Panc1 (cell line): ENCODE results near the gene MACROD2. TPM values are rescaled to one million over a fixed set of nuclear protein-coding genes. Genes with fewer than 3 reads are reported as not detected.

Source experiments
- ATAC-seq: fragments of 200-7000 bp; cut with Tn5 transposase; 2 replicates; pipeline ENCODE4 v1.9.1; 2020; ENCODE audit warnings: mild to moderate bottlenecking, moderate library complexity
- BruUV-seq: library from RNA; stranded (reverse); fragments of 400-500 nt; replicated peaks from 2 replicates; lab custom pipeline; 2021; lab: Mats Ljungman, UMichigan
- CTCF ChIA-PET: fragments of 300-600 bp; sonication (Branson Sonifier 250); formaldehyde crosslinking; loops from one replicate; lab custom pipeline; 2022; ENCODE audit warnings: antibody characterized with exemption; lab: Charles Lee
- POLR2A ChIA-PET: fragments of 300-600 bp; sonication (Branson Sonifier 250); formaldehyde crosslinking; loops from one replicate; lab custom pipeline; 2022; ENCODE audit warnings: antibody characterized with exemption; lab: Charles Lee
- DNase-seq: peaks from one replicate; pipeline ENCODE4 v3.0.0-alpha.2; 2010; ENCODE audit warnings: low read depth, low spot score
- H3K27ac ChIP-seq: 2 replicates; pipeline ENCODE4 v1.5.1; 2011; ENCODE audit warnings: mild to moderate bottlenecking, low read length, inconsistent platforms
- H3K27me3 ChIP-seq: fragments of 200-500 bp; sonication (Bioruptor generic); 2 replicates; pipeline ENCODE4 v1.6.0; 2014; ENCODE audit warnings: low read length, inconsistent platforms; ENCODE audit not compliant: control insufficient read depth, insufficient read depth
- H3K36me3 ChIP-seq: fragments of 200-500 bp; sonication (Bioruptor generic); 2 replicates; pipeline ENCODE4 v1.5.1; 2014; ENCODE audit warnings: inconsistent platforms, mild to moderate bottlenecking, low read length, moderate library complexity; ENCODE audit not compliant: control insufficient read depth, insufficient read depth
- H3K4me1 ChIP-seq: 2 replicates; pipeline ENCODE4 v1.5.1; 2011; ENCODE audit warnings: inconsistent platforms, mild to moderate bottlenecking, low read length, moderate library complexity; ENCODE audit not compliant: control insufficient read depth, insufficient read depth
- H3K4me3 ChIP-seq, 2 experiments: 2 replicates each; pipeline ENCODE4 v1.5.1; 2011 to 2012; ENCODE audit warnings: low read depth in 2 of 2, low read length in 2 of 2, mild to moderate bottlenecking in 2 of 2, inconsistent platforms in 1 of 2, moderate library complexity in 1 of 2
- H3K9me3 ChIP-seq: fragments of 200-500 bp; sonication (Bioruptor generic); 2 replicates; pipeline ENCODE4 v1.5.1; 2014; ENCODE audit warnings: low read depth, mild to moderate bottlenecking, inconsistent platforms, low read length, moderate library complexity; ENCODE audit not compliant: control insufficient read depth, insufficient read depth
- POLR2AphosphoS5 ChIP-seq: IDR thresholded peaks from 2 replicates; pipeline ENCODE4 v1.6.1; 2012; ENCODE audit warnings: mild to moderate bottlenecking, low read depth, low read length, moderate library complexity
- SIN3A ChIP-seq: IDR thresholded peaks from 2 replicates; pipeline ENCODE4 v1.6.1; 2012; ENCODE audit warnings: low read depth, mild to moderate bottlenecking, low read length, moderate library complexity, borderline replicate concordance; ENCODE audit not compliant: insufficient read depth
- TCF7L2 ChIP-seq: IDR thresholded peaks from 2 replicates; pipeline ENCODE4 v1.6.1; 2011; ENCODE audit warnings: mild to moderate bottlenecking, low read depth, low read length, inconsistent platforms
- in situ Hi-C: cut with HindIII; loops from 2 replicates; pipeline ENCODE4 v1.10.0; 2016; ENCODE audit warnings: low sequenced_read_pairs, low pct_unique_long_range_greater_than_20kb
- intact Hi-C: fragments of 100-400 bp; cut with micrococcal nuclease; formaldehyde crosslinking; loops from one replicate; pipeline ENCODE4 v1.10.0; 2022; ENCODE audit not compliant: unreplicated experiment
- total RNA-seq: library from RNA; stranded (reverse); gene quantifications from one replicate; pipeline ENCODE4 v1.2.1, GENCODE V29; 2021; ENCODE audit not compliant: unreplicated experiment
- TF ChIP-seq, protein P1 (sequence below): fragments of 450-650 bp; IDR thresholded peaks from 2 replicates; pipeline ENCODE4 v1.5.1; 2017; ENCODE audit warnings: mild to moderate bottlenecking
- TF ChIP-seq, protein P2 (sequence below), 2 experiments: IDR thresholded peaks; 2 replicates each; pipeline ENCODE4 v1.6.1; 2011 to 2012; ENCODE audit warnings: low read depth in 2 of 2, control low read depth in 1 of 2, low read length in 1 of 2, mild to moderate bottlenecking in 1 of 2, moderate library complexity in 1 of 2; ENCODE audit not compliant: insufficient read depth in 1 of 2

MACROD2 gene
- total RNA-seq, 1 experiment from 2014 or later, result 1.2 TPM

DNA sequence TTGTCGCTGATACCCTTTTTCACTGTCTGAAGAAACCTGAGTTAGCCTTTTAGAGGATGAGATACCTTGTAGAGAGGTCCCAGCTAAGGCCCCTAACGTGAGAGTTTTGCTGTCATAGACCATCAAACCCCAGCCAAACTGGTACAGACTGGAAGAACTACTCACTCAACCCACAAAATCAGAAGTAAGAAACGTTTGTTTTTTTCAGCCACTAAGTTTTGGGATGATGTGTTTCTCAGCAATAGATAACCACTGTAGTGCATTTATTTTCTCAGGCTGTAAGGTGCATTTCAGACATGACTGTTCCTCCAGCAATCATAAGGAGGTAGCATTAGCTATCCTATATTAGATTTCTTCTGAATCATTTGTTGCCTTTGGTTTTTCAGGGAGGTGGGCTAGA, 749.4 kb downstream of the MACROD2 start:
- no peaks in the 10 kb centered on the region for H3K27me3 ChIP-seq
- ChIA-PET CTCF (no interaction called here), POLR2A (no interaction called here)
- no peak for ATAC-seq
- intact Hi-C loops (no loop called here), in situ Hi-C loops (no loop called here)
- TF ChIP-seq SIN3A (no peak), TCF7L2 (no peak), POLR2AphosphoS5 (no peak)
- TF ChIP-seq, protein P1, sequence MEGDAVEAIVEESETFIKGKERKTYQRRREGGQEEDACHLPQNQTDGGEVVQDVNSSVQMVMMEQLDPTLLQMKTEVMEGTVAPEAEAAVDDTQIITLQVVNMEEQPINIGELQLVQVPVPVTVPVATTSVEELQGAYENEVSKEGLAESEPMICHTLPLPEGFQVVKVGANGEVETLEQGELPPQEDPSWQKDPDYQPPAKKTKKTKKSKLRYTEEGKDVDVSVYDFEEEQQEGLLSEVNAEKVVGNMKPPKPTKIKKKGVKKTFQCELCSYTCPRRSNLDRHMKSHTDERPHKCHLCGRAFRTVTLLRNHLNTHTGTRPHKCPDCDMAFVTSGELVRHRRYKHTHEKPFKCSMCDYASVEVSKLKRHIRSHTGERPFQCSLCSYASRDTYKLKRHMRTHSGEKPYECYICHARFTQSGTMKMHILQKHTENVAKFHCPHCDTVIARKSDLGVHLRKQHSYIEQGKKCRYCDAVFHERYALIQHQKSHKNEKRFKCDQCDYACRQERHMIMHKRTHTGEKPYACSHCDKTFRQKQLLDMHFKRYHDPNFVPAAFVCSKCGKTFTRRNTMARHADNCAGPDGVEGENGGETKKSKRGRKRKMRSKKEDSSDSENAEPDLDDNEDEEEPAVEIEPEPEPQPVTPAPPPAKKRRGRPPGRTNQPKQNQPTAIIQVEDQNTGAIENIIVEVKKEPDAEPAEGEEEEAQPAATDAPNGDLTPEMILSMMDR, result no peak
- TF ChIP-seq, protein P2, sequence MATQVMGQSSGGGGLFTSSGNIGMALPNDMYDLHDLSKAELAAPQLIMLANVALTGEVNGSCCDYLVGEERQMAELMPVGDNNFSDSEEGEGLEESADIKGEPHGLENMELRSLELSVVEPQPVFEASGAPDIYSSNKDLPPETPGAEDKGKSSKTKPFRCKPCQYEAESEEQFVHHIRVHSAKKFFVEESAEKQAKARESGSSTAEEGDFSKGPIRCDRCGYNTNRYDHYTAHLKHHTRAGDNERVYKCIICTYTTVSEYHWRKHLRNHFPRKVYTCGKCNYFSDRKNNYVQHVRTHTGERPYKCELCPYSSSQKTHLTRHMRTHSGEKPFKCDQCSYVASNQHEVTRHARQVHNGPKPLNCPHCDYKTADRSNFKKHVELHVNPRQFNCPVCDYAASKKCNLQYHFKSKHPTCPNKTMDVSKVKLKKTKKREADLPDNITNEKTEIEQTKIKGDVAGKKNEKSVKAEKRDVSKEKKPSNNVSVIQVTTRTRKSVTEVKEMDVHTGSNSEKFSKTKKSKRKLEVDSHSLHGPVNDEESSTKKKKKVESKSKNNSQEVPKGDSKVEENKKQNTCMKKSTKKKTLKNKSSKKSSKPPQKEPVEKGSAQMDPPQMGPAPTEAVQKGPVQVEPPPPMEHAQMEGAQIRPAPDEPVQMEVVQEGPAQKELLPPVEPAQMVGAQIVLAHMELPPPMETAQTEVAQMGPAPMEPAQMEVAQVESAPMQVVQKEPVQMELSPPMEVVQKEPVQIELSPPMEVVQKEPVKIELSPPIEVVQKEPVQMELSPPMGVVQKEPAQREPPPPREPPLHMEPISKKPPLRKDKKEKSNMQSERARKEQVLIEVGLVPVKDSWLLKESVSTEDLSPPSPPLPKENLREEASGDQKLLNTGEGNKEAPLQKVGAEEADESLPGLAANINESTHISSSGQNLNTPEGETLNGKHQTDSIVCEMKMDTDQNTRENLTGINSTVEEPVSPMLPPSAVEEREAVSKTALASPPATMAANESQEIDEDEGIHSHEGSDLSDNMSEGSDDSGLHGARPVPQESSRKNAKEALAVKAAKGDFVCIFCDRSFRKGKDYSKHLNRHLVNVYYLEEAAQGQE (IDR thresholded peaks at IDR 0.05; ENCODE audit: insufficient read depth in 1 of 2, low read depth in 2 of 2, low read length in 1 of 2), result no peak
- no peak for DNase-seq
- no peaks in the 10 kb centered on the region for H3K36me3 ChIP-seq
- no peaks in the 10 kb centered on the region for H3K4me1 ChIP-seq
- BruUV-seq, result no TSS peak
- H3K4me3 ChIP-seq, result no peak overlapping the region
- no peaks in the 10 kb centered on the region for H3K9me3 ChIP-seq
- H3K27ac ChIP-seq, result no peak overlapping the region

DNA sequence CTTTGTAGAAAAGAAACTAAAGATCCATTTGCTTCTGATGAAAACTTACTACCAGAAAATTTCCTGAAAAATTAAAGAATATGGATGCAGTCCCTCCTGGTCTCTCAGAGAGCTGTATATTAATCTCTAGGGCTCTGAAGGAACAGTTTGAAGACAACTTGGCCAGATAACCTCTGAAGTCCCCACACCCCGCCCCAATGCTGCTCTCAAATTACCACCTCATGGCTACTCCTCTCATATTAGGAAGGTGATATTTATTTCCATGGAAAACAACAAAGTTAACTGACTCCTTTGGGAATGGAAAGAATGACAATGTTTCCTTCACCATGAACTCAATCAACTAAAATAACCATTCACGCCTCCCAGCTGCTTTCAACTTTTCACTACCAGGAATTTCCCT, 750.5 kb downstream of the MACROD2 start:
- Histone ChIP-seq H3K27ac (no peak overlapping the region), H3K36me3 (no peaks in the 10 kb centered on the region), H3K4me3 (no peak overlapping the region), H3K9me3 (no peaks in the 10 kb centered on the region; the same call in 1 of the 2 replicates), H3K4me1 (no peaks in the 10 kb centered on the region), H3K27me3 (no peaks in the 10 kb centered on the region)
- intact Hi-C loops, result no loop called here
- no TSS peak for BruUV-seq
- ChIA-PET POLR2A (no interaction called here), CTCF (no interaction called here)
- no peak for DNase-seq
- no peak for ATAC-seq
- in situ Hi-C loops, result no loop called here
- TF ChIP-seq, protein P2 (IDR thresholded peaks at IDR 0.05; ENCODE audit: insufficient read depth in 1 of 2, low read depth in 2 of 2, low read length in 1 of 2), result no peak
- TF ChIP-seq POLR2AphosphoS5, result no peak
- TF ChIP-seq SIN3A, result no peak
- no peak for TF ChIP-seq TCF7L2
- TF ChIP-seq, protein P1, result no peak
